Activated CD4-positive, alpha-beta T cell treated with anti-CD3 and anti-CD28 coated beads for 48 hours (primary cell): ENCODE results near the gene ANO9.

ENCODE experiments used
- DNase-seq: peaks from one replicate; pipeline ENCODE4 v3.0.0-alpha.2; 2020

ANO9 gene

DNA sequence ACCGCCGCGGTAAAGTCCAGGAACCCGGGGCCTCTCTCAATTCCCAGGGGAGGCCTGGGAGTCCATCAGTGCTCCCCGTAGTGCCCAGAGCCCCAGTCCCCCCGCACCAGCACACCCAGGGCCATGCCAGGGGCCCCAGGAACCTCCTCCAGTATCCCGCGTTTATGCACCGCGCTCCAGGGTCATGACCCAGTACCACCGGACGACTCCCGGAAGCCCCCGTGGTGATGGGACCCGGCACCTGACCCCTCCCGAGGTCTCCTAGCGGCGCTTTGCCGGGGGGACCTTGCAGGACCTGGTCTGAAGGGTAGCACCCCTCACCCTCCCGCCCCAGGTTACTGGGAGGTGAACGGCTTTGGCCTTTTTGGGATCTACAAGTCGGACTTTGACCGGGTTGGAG is 61.3 kb downstream of the ANO9 start:
- no peak for DNase-seq

DNA sequence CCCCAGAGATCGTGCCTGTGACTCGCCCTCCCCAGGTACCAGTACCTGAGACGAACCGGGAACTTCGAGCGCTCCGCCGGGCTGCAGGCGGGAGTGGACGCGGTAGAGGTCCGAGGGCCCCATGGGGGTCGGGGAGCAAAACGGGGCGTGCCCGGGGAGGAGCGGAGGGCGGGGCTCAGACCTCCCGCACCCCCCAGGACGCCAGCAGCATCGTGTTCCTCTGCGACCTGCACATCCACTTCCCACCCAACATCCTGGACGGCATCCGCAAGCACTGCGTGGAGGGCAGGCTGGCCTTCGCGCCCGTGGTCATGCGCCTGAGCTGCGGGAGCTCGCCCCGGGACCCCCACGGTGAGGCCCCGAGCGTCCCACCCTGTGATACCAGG is 61.7 kb downstream of the ANO9 start:
- no peak for DNase-seq

DNA sequence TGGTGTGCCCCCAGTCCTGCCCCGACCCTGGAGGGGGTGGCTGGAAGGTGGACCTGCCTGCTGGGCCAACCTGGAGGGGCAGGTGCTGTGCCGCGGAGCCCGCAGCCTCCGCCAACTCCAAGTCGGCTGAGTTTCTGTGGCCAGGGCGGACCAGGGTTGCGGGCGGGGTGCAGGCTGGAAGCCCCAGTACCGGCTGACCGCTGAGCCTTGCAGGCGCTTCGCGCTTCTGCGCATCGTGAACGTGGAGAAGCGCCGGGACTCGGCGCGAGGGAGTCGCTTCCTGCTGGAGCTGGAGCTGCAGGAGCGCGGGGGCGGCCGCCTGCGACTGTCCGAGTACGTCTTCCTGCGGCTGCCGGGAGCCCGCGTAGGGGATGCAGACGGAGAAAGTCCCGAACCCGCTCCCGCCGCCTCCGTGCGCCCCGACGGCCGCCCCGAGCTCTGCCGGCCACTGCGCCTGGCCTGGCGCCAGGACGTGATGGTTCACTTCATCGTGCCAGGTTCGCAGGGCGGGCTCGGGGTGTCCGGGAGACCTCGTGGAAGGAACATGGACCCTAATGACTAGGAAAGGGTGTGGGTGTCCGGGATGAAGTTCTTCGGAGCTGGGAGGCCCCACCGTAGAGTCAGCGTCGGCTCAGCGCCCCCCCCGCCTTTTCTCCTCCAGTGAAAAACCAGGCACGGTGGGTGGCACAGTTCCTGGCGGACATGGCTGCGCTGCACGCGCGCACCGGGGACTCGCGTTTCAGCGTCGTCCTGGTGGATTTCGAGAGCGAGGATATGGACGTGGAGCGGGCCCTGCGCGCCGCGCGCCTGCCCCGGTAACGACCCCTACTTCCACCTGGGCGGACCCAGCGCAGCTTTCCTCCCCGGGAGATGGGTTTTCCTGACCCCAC is 62.4 kb downstream of the ANO9 start:
- DNase-seq, result no peak

- DNase-seq, result no peak
These were observed 63.8 kb downstream of the ANO9 start for GRCh38 chr11:377883-378500.

DNA sequence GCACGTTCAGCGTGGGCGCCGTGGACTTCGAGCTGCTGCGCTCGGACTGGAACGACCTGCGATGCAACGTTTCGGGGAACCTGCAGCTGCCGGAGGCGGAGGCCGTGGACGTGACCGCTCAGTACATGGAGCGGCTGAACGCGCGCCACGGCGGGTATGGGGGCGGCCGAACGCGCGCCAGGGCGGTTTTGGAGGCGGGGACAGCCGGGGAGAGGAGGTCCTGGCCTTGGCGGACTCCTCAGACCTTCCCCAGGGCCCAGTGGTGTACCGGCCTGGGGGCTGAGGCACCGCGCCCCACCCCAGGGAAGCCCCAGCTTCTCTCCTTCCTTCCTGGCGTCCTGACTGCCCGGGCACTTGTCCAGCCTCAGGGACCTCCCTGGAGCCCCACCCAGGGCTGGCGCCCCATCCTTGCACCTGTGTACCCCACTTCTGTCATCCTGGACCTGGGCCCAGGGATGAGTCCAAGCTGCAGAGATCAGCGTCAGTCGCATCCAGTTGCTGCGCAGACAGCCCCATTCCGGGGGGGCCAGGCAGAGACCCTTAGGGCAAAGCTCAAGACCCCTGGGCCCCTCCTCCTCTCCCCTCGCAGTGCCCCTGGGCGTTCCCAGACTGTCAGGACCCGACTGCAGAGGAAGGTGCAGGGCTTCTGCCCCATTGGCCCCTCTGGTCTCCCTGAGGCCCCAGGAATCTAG is 64.5 kb downstream of the ANO9 start:
- no peak for DNase-seq

GRCh38 chr11:376531-377173 is 65.2 kb downstream of the ANO9 start:
- no peak for DNase-seq

GRCh38 chr11:375065-376025 is 66.5 kb downstream of the ANO9 start:
- DNase-seq, result no peak

DNA sequence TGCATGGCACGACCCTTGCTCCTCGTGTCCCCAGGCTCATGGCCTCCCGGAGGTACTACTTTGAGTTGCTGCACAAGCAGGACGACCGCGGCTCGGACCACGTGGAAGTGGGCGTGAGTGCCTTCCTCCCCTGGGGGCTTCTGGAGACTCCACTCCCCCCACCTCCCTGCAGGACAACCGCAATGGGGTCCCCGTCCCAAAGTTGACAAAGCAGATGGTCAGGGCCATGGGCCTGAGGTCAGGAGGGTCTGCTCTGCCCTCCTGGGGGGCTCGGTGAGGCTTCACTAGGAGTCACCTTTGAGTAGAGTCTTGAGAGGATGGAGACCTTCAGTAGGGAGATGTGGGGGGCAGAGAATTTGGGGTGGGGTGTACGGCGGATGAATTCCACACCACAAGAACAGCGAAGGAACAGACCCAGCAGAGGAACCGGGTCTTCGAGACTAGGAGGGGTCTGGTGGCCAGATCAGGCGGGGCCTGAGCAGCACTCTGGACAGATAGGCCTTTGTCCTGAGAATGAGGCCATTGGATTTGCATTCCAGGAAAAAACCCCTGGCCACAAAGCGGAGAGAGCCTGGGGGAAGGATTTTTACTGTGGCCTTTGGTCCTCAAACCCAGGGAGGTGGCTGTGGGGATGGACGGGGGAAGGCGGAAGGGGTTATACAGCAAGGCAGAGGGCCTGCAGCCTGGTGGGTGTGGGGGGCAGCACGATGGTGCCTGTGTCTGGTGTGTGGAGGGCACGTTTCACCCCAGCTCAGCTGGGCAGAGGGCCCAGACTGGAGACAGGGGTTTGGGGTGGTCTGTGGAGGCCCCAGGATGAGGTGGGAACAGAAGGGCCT is 67.9 kb downstream of the ANO9 start:
- no peak for DNase-seq

- no peak for DNase-seq
These were observed 68.7 kb downstream of the ANO9 start for GRCh38 chr11:372809-373715.

- DNase-seq, result no peak
These were observed 69.9 kb downstream of the ANO9 start for GRCh38 chr11:371716-372590.

GRCh38 chr11:371051-371450 is 70.8 kb downstream of the ANO9 start:
- DNase-seq, result no peak

- no peak for DNase-seq
These were observed 71.5 kb downstream of the ANO9 start for GRCh38 chr11:370070-370941.

DNA sequence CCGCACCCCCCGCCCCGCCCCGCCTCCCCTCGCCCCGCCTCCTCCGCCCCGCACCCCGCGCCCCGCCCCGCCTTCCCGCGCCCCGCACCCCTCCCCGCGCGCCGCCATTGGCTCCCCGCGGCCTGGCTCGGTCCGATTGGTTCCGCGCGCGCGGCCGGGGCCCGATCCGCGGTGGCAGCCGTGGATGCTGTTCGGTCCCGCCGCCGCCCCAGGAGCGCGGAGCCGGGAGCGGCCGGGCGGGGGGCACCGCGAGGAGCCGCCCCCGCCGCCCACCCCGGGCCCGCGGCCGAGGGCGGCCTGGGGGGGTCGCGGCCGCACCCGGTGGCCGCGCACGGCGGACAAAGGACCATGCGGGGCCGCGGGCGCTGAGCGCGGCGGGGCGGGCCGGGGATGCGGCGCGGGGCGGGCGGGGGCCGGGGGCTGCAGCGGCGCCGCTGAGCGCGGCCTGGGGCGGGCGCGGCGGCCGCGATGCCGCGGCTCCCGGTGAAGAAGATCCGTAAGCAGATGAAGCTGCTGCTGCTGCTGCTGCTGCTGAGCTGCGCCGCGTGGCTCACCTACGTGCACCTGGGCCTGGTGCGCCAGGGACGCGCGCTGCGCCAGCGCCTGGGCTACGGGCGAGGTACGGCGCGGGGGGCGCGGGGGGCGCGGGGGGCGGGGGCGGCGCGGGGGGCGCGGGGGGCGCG is 72.3 kb downstream of the ANO9 start, which contains the start of gene B4GALNT4:
Gene B4GALNT4 (plus strand): TSS at position 164 of the 683 bp plus-strand sequence. CDS start 305 bp downstream, at position 469.
- DNase-seq, result peak; percentile 39

DNA sequence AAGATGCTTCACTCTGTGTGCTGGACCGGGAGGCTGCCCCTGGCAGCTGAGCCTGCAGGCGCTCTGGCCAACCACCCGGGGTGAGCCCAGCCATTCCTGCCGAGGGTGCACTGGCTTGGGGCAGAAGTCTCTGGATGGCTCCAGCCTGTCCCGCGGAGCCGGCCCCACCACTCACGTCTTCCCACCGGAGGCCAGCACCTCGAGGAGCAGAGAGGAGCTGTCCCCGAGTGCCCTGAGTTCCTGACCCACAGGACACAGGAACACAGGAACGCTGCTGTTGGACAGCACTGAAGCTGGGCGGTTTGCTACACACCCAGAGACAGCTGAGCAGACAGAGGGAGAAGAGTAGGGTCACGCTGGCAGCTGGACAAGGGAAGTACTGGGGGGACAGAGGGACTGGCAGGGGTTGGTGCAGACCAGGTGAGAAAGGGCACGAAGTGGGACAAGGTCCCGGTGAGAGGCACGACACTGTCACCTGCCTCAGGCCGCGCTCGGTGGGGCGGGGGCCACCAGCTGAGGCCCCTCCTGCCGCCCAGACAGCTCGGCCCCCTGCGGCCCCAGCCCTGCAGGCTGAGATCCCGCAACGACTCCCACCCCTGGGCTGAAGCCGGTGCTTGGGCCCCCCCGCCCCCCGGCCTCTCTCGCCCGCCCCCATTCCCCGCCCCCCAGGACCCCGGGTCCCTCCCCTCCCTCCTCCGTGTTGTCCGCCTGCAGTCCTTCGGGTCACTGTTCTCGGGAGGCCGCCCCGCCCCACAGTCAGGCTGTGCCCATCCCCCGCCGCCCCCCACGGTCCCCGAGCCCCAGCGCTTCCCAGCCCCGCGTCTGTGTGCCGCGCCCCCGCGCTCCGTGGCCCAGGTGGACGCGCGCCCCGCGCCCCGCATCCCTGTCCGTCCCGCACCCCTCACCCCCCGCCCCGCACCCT is 73.1 kb downstream of the ANO9 start:
- DNase-seq, result no peak

DNA sequence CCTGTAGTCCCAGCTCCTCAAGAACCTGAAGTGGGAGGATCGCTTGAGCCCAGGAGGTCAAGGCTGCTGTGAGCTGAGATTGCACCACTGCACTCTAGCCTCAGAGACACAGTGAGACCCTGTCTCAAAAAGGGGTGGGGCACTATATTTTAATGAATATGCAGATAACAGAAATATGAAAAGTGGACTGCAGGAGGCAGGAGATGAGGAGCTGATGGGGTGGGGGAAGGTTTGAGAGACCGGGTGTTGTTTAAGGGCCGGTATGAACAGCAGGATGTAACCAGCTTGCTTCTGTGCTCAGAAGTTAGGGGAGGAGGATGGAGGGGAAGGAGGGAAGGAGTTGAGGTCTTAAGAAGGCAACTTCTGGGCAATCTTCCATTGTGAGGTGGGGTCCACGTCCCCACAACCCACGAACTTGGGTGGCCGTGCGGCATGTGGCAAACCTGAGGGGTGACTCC is 73.8 kb downstream of the ANO9 start:
- DNase-seq, result no peak
